NCI-H2227 treated with DMSO at 0.1 percent for 48 hours (cell line): Measurements from ENCODE around the gene EREG.
"Not testable (repeated sequence)": the region's sequence is repeated elsewhere in the genome, so short reads cannot be mapped to it uniquely, and the experiment has no call there.

ENCODE experiments used
- DNase-seq: peaks from one replicate; lab custom pipeline; 2025; lab: John Stamatoyannopoulos, UW

EREG gene, protein sequence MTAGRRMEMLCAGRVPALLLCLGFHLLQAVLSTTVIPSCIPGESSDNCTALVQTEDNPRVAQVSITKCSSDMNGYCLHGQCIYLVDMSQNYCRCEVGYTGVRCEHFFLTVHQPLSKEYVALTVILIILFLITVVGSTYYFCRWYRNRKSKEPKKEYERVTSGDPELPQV

DNA sequence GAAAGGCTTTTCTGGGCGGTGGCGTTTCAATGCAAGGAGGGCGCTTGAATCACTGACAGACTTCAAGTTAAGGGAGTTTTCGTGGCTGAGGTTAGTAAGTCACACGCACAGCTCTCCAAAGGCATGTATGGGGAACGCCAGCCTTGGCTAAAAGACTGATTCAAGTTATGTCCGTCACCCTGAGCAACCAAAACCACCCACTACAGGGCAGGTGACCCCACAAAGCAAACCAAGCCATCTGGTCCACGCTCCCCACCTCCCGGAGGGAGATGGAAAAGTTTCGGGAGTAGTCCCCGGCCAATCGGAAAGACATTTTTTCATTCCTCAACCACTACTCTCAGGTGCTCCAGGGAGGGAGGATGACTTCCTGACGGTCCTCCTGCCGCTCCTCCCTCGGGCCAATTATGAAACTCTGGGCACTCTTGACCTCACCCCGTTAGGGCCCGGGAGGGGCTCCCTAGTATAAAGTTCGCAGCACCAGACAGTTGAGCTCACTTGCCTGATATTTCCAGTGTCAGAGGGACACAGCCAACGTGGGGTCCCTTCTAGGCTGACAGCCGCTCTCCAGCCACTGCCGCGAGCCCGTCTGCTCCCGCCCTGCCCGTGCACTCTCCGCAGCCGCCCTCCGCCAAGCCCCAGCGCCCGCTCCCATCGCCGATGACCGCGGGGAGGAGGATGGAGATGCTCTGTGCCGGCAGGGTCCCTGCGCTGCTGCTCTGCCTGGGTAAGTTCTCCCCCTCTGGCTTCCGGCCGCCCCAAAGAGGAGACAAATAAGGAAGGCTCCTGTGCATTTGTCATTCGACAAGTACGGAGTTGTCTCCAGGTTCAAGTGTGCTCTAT is at the start of gene EREG:
Gene EREG, plus strand, starts transcription at position 494 of the 840 bp plus-strand sequence. Its CDS starts 164 bp downstream, at position 658.
- DNase-seq = no peak

- no peak for DNase-seq
Observed at GRCh38 chr4:74315376-74315775, 49.6 kb upstream of the EREG start.

- DNase-seq = no peak
Observed at GRCh38 chr4:74316397-74316796, 48.5 kb upstream of the EREG start.

DNA sequence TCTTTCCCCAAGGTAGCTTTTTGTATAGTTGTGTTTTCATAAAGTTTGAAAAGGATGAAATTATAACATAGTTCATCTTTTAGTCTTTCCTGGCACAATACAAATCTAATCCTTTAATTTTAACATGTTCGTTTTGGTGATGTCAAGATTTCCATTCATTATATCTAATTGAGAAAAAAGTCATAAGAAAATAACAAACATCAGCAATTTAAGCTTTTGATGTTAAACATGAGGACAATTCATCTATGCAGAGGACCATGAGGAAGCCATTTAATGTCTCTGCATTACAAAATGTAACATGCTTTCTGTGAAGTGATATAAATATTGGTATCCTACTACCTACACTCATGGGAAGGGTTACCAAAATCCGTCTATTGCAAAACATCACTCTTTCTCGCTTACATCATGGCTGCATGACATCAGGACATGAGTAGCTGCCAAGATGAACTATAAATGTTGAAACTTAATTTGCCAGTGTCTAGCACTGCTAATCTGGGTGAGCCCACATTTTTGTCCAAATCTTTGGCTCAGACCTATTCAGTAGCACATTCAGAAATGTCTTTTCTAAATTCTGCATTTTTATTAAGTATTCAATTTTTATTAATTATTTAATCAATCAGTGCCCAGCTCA is 47.2 kb upstream of the EREG start:
- no peak for DNase-seq

DNA sequence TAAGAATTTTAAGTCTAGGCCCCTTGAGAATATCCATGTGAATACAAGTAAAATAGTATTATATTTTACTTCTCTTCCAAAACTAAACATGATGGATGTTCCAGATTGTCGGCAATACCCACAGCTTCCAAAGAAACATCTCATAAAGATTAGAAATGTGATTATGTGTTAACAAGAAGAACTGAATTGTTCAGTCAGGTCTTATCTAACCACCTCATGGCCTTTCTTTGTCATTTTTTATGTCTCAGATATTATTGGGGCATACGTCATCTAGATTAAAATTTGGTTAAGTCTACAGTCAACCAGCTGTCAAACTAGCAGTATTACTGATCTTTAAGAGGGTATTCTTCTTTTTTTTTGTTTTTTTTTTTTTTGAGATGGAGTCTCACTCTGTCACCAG is 46.7 kb upstream of the EREG start:
- DNase-seq = no peak

- no peak for DNase-seq
Observed at GRCh38 chr4:74319470-74319869, 45.5 kb upstream of the EREG start.

DNA sequence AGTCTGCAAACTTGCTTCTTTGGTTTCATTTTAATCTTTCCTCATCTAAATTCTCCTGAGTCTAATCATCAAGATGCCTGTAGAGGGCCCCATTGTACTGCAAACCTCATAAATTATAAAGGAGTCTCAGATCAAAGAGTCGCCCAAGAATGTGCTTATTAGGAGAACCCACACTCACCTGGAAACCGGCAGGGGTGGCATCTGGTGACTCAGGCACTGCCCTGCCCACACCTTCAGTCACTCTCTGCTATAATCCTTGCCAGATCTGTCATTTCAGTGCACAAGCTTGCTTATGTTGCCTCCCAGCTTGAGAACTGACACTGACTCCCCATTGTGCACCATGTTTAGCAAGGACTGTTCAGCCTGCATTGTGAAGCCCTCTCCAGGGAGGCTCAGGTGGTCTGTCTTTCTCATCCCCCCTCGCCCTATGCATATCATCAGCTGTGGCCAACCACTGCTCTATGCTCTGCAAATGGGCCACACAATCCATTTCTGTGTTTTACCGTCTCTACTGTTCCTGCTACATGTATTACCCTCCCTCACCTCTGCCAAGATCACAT is 44.3 kb upstream of the EREG start:
- DNase-seq = no peak

DNA sequence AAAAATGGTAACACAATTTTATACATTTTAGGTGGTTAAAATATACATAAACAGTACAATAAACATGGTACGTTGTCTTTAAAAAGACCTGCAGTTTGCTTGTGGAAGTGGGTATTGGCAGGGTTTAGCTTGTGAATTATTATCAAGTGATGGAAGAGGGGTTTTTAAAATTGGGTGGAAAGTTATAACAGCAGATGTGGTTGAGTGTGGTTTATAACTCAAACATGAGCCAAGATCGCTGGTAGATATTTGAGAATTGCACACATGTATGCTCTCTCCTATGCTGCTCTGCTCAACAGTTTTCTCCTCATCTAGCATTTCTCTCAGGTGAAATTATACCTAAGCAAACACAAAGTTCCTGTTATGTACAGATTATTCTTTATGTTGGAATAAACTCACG is 42.6 kb upstream of the EREG start:
- no peak for DNase-seq

DNA sequence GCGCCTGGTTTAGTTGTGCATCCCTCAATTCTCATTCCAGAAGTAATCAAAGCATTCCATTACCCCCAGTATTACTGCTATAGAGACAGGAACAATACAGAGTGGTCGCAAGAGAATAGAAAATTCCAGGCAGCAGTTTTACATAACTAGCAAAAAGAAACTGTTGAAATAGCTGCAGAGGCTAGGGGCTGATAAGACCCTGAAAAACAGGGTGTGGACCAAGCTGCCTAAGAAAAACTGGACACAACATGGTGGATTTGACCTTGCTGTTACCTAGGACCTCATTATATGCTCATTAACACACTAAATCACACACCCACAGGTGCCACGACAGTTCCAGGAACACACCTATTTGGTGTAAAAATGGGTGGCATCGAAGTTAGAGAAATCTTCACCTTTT is 41.3 kb upstream of the EREG start:
- no peak for DNase-seq

DNA sequence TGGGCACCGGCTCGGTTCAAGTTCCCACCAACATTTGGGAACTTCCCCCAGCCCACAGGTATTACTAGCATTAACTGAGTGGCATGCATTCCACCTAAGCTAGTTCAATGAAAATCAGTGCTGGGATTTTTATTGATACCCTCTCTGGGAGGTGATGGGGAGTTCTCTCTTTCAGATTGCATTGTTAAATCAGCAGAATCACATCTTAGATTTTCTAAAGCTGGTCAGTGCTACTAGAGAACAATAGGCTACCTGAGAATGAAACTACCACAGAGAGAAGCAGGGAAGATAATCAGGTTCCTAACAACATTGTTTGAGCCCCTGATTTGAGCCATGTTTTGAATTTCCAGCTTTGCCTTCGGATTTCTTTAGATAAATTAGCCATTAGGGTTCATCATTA is 40.7 kb upstream of the EREG start:
- DNase-seq = no peak

DNA sequence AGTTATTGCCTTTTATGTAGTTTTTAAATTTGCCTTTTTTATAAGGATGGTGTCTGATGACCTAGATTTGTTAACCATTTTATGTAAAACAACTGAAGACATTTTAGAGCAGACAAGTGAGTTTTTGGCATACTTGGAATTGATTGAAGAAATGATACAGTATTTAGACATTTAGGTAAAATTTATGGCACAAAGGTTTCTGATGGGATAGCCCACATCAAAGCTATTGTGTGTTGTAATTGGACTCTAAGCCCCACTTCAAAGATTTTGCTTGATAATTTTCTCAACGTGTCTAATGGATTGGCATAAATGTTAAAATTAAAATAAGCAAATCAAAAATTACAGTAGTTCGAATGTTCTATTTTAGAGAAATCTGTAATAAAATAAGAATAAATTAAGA is 39.1 kb upstream of the EREG start:
- no peak for DNase-seq

- DNase-seq = no peak
Observed at GRCh38 chr4:74327762-74328161, 37.2 kb upstream of the EREG start.

DNA sequence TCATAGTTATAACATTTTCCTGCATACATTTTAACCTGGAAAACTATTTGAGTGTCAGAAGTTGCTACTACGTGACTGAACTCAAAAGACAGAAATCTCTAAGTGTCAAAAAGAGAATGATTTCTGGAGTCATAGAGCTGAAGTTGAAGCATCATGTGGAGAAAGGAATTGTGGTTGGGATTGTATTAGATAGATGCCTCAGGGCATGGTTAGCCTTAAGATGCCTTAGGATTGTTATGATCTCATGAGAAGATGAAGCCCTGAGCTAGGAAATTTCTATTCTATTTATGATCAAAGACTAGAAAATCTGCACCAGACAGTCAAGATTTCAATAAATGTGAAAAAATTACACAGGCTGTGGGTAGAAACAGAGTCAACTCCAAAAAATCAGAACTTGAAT is 36.4 kb upstream of the EREG start:
- DNase-seq = no peak

- no peak for DNase-seq
Observed at GRCh38 chr4:74329307-74329706, 35.6 kb upstream of the EREG start.

DNA sequence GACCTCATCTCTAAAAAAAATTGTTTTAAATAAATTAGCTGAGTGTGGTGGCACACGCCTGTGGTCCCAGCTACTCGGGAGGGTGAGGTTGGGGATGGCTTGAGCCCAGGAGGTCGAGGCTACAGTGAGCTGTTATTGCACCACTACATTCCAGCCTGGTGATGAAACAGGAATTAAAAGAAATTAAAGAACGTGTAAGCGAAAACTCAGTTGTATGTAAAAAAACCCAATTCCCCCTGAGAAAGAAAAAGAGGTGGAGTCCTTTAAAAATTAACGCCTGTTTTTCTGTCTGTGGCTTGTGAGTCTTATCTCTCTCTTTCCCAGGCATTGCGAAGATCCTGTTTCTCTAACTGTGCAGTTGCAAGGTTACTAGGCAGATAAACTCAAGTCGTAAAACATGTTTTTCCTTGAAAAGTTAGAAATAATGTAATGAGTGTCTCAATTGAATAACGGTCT is 34.6 kb upstream of the EREG start:
- DNase-seq = no peak

DNA sequence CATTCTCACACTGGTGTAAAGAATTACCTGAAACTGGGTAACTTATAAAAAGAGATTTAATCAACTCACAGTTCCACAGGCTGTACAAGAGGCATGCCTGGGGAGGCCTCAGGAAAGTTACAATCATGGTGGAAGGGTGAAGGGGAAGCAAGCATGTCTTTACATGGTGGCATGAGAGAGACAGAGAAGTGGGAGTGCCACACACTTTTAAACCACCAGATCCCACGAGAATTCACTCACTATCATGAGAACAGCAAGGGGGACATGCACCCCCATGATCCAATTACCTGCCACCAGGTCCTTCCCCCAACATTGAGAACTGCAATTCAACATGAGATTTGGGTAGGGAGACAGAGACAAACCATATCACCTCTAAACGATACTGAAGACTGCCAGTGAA is 33.7 kb upstream of the EREG start:
- DNase-seq = no peak

- DNase-seq = no peak
Observed at GRCh38 chr4:74331944-74332343, 33.0 kb upstream of the EREG start.

- DNase-seq = no peak
Observed at GRCh38 chr4:74334636-74335035, 30.3 kb upstream of the EREG start.

DNA sequence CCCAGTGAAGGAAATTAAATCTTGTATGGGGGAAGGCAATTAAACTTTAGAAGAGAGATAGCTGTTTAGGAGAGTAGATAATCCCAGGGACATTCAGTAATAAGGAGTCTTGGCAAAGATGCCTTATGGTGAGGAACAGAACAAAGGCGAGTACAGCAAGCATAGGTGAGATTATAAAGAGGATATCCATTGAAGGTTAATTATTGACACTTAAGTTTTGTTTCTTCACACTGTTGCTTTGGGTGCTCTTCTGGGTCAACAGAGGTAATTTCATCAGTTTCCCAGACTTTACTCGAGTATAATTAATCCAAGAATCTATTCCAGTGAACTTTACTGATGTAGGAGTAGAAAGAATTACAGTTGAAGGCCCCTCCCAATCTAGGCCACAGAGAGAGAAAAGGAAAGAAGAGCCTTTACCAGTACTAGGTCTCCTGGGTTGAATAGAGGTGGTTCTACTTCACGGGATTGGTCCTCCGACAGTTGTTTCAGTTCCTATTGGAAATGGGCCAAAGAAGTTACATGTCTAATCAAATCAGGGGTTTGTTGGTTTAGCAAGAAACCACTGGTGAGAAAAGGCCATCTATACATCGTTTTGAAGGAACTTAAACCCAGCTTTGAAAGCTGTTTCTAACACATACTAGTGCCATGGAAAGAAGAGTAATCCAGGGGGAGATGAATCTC is 29.5 kb upstream of the EREG start:
- no peak for DNase-seq

DNA sequence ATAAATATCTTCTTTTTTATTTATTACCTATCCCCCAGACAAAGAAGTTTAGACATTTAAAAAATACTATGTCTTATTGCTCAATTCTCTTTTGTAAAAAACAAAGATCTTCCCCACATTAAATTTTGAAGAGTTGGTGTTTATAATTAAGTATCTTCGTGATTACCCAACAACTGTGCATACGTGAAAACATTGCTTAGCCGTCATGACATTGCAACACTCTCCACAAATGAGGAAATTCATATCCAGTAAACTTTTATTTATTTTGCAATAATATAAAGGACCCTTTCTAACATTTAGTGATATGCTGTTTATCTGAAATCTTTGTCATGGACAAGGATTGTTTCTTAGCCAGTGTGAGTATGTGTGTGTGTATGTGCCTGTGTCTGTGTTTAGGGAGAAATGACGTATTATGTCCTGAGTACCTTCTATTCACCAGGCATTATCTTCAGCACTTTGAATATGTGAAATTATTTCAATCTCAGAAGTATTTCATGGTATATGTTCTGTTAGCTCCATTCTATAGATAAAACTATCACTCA is 26.1 kb upstream of the EREG start:
- DNase-seq = no peak

DNA sequence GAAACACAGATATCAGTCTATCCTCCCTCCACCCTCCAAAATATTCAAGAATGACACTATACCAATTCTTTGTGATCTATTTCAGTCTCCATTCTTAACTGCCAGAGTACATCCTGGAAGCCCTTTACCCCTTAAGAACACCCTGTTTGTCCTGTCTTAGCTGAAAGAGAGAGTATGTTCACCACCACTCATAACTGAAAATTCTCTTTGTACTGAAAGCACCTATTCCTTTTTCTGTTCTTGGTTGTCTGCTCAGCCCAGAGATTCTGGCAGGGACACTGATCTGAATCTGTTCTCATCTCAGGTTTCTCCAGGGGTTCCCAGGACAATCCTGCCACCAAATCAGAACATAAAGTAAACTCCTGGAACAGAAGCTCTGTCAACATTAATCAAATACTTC is 25.4 kb upstream of the EREG start:
- no peak for DNase-seq

GRCh38 chr4:74340421-74340820 is 24.5 kb upstream of the EREG start:
- DNase-seq = not testable (repeated sequence)
